AG08395 (cell line): ENCODE measurements around the gene CRIP3.
"Not testable (repeated sequence)": the region's sequence is repeated elsewhere in the genome, so short reads cannot be mapped to it uniquely, and the experiment has no call there.

Source experiments
- DNase-seq: peaks from one replicate; pipeline ENCODE4 v3.0.0; 2012; ENCODE audit warnings: mixed read lengths, low spot score

Gene CRIP3

GRCh38 chr6:43306086-43306485 is 2.5 kb downstream of the CRIP3 start:
- DNase-seq, result peak; percentile 1

- DNase-seq, result no peak
Measured at GRCh38 chr6:43304882-43305281, 3.7 kb downstream of the CRIP3 start.

- no peak for DNase-seq
Measured at GRCh38 chr6:43304361-43304760, 4.3 kb downstream of the CRIP3 start.

GRCh38 chr6:43303751-43304331 is 4.8 kb downstream of the CRIP3 start:
- no peak for DNase-seq

GRCh38 chr6:43303006-43303405 is 5.6 kb downstream of the CRIP3 start:
- DNase-seq, result not testable (repeated sequence)

- DNase-seq, result no peak
Measured at GRCh38 chr6:43302126-43302525, 6.5 kb downstream of the CRIP3 start.

- no peak for DNase-seq
Measured at GRCh38 chr6:43301081-43301870, 7.3 kb downstream of the CRIP3 start.

- DNase-seq, result no peak
Measured at GRCh38 chr6:43299338-43300293, 9.0 kb downstream of the CRIP3 start.

- no peak for DNase-seq
Measured at GRCh38 chr6:43298565-43299337, 9.9 kb downstream of the CRIP3 start.

- DNase-seq, result peak; percentile 42
Measured at GRCh38 chr6:43297644-43298564, 10.7 kb downstream of the CRIP3 start, which contains the start of gene SLC22A7. Gene SLC22A7 (plus strand): TSS chr6:43298260. CDS start chr6:43298359, 99 bp downstream.

GRCh38 chr6:43296780-43297497 is 11.7 kb downstream of the CRIP3 start:
- no peak for DNase-seq

GRCh38 chr6:43295456-43295855 is 13.2 kb downstream of the CRIP3 start:
- DNase-seq, result no peak

- DNase-seq, result no peak
Measured at GRCh38 chr6:43294536-43294935, 14.1 kb downstream of the CRIP3 start.

- no peak for DNase-seq
Measured at GRCh38 chr6:43293698-43294097, 14.9 kb downstream of the CRIP3 start.

GRCh38 chr6:43292763-43293318 is 15.8 kb downstream of the CRIP3 start:
- DNase-seq, result no peak

GRCh38 chr6:43292341-43292740 is 16.3 kb downstream of the CRIP3 start:
- DNase-seq, result no peak

- no peak for DNase-seq
Measured at GRCh38 chr6:43291708-43292107, 16.9 kb downstream of the CRIP3 start.

GRCh38 chr6:43290905-43291355 is 17.7 kb downstream of the CRIP3 start:
- DNase-seq, result peak; percentile 31

- no peak for DNase-seq
Measured at GRCh38 chr6:43290339-43290904, 18.2 kb downstream of the CRIP3 start.
